GM18517 (cell line): ENCODE data around the gene ALDH3B1.
"Not testable (repeated sequence)": the region's sequence is repeated elsewhere in the genome, so short reads cannot be mapped to it uniquely, and the experiment has no call there.

ENCODE experiments used
- ATAC-seq: cut with Tn5 transposase; IDR thresholded peaks from one replicate; pipeline ENCODE4 v1.9.1; 2021; ENCODE audit warnings: mild to moderate bottlenecking, moderate library complexity; ENCODE audit not compliant: unreplicated experiment

Gene ALDH3B1

GRCh38 chr11:68010090-68011041 is at the start of gene ALDH3B1:
ALDH3B1 (plus strand) TSS chr11:68010327; CDS start chr11:68015298, 4,971 bp downstream.
- ATAC-seq, result no peak

GRCh38 chr11:67963217-67963616 is 46.9 kb upstream of the ALDH3B1 start:
- not testable (repeated sequence) for ATAC-seq

- ATAC-seq, result not testable (repeated sequence)
Measured at GRCh38 chr11:67963879-67964278, 46.2 kb upstream of the ALDH3B1 start.

DNA sequence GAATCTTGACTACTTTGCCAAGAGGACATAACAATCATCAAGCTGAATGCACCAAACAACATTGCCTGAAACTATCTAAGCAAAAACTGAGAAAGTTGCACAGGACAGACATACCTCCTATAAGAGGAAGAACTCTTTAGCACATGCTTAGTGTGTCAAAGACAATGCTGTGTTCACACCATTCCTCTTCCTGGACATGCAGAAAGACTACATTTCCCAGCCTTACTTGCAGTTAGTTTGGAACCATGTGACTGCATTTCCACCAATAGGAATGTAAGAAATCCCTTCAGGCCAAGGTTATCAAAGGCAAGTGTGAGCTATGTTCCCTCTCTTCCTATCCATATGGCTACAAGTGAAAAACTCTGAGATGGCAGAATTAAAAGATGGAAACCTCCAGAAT is 45.4 kb upstream of the ALDH3B1 start:
- not testable (repeated sequence) for ATAC-seq

DNA sequence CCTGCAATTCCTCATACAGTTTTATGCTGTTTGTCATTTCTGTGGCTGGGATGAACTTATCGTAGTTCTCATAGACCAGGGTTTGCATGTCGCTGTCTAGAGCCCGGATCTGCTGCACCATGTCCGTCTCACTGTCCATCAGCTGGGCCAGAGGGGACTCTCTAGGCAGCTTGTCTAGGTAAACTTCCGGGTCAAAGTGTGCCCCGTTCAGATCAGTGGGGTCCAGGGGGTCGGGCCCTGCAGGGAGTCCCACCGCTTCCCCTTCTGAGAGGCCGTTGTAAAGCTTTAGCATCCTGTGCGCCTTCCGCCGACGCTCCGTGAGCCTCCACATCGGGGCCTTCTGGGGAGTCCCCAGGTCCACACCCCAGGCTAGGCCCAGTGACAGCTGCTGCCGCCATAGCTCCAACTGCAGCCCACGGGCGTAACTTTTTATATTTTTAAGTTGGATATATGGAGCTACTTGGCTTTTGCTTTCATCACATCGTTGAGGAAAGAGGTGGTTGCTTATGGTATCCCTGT is 44.2 kb upstream of the ALDH3B1 start:
- not testable (repeated sequence) for ATAC-seq

- ATAC-seq, result not testable (repeated sequence)
Measured at GRCh38 chr11:67974746-67975145, 35.4 kb upstream of the ALDH3B1 start.

- ATAC-seq, result not testable (repeated sequence)
Measured at GRCh38 chr11:67978766-67979418, 31.2 kb upstream of the ALDH3B1 start.

- ATAC-seq, result not testable (repeated sequence)
Measured at GRCh38 chr11:67981226-67981625, 28.9 kb upstream of the ALDH3B1 start.

- ATAC-seq, result not testable (repeated sequence)
Measured at GRCh38 chr11:67982255-67982857, 27.8 kb upstream of the ALDH3B1 start.

DNA sequence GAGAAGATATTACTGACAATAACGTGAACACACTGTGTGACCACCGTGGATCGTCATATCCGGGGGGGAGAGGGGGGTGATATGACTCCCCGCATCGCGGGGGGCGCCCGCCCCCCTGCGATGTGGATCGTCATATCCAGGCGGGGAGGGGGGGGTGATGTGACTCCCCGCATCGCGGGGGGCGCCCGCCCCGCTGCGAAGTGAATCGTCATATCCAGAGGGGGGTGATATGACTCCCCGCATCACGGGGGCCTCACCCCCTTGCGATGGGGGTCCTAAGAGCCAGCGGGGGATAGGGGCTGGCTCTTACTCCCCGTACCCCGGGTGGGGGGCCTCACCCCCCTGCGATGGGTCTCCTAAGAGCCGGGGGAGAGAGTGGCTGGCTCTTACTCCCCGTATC is 26.2 kb upstream of the ALDH3B1 start:
- no peak for ATAC-seq

DNA sequence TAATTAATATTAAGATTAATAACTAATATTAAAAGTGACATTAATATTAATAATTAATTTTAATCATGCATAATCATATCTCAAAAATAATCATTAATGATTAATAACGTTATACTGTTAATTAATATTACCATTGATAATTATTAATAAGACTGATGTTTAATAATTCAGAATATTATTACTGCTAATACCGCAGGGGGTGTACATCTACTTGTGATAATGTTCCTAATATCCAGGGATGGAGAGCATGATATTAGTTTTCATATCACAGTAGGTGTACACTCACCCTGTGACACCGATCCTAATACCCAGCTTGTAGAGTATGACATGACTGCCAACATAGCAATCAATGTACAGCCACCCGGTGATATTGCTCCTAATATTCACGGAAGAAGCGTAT is 24.8 kb upstream of the ALDH3B1 start:
- ATAC-seq, result not testable (repeated sequence)

DNA sequence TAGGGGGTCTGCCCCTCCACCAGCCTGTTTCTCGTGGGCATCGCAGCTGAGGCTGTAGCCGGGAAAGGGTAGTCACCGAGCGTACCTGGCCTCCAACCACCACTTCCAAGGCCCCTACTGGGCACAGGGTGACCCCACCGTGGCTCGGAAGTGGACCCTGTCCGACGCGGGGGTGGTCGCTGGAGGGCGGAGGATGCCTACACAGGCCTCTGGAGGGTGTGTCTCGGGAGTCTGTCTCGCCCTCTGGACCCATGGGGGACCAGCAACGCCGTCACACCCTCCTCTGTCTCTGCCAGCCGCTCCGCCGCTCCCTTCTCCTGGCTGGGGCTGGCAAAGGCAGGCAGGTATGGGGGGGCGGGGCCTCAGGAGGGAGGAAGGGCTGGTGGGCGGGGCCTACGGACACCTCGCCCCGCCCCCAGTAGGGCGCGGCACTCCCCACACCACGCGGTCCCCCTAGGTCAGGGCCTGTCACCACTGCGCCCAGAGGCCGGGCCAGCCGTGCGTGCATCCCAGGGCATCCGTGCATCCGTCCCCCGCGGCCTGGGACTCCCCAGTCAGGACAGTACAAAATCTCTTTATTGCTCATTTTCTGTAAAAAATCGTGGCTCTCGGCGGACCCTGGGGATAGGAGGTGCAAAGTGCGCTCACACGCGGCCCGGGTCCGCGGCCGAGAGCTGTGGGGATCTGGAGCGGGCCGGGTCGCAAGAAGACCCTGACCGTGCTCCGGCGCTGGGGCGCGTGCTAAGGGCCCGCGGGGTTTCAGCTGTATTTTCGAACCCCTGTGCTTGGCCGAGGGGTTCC is 19.4 kb upstream of the ALDH3B1 start:
- ATAC-seq, result not testable (repeated sequence)

DNA sequence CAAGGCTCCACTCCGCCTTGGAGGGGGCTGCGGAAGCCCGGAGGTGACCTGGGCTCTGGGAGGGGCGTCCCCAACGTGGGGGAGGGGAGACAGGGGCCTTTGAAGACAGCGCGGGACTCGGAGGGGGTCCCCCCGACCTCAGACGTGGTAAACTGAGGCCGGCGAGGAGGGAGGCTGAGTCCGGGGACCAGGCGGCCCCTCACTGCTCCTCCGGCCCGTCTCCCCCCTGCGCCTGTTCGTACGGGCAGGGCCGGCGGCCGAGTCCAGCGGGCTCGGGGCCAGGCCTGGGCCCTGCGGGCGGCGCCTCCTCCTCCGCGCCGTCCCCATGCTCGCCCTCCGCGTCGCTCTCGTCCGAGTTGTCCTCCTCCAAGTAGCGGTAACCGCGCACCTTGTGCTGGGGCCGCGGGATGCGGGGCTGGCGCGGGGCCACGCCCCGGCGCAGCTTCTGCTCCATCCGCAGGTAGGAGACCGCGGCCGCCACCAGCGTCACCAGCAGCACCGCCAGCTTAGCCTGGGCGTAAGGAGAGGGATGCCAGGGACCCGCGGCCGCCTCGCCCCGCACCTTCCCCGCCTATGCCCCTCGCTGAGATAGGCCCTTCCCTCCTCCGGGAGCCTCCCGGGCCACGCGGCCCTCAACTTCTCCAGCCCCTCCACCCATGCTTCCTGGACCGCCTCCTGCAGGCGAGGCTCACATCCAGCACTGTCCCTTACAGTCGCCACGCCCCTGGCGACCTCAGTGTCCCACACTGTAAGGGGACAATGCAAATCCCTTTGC is 18.6 kb upstream of the ALDH3B1 start:
- not testable (repeated sequence) for ATAC-seq

DNA sequence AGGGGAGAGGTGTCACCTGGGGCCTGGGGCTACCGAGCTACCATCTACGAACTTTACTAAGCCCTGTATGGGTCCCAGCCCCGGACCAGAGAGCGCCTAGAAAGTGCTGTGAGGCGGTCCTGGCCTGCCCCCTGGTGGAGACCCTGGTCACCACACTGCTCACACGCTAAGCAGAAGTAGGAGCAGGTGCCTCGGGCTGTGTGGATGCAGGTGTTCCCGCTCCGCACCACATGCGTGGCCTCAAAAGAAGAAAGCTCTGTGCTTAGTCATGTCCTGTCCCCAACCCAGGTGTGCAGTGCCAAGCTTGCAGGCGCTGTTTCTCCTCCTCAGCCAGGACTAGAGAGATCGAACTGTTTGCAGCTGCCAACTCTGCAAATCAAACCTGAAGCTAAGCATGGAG is 16.3 kb upstream of the ALDH3B1 start:
- ATAC-seq, result not testable (repeated sequence)

DNA sequence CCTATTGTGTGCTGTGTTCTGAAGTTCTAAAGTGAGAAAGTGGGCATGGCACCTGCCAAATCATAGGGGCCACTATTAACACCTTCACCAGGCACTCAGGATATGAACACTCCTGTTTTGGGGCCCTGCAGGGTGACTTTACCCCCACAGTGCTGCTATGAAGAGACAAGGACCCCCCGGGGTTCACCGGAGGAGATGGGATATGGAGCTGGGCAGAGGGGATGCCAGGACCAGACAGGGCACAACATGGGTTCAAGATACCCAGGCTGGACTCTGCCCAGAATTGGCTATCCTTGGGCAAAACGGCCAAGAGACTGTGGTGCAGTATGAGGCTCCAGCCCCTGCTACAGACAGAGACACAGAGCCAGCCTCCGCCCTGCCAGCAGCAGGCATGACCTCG is 15.7 kb upstream of the ALDH3B1 start:
- ATAC-seq, result not testable (repeated sequence)

DNA sequence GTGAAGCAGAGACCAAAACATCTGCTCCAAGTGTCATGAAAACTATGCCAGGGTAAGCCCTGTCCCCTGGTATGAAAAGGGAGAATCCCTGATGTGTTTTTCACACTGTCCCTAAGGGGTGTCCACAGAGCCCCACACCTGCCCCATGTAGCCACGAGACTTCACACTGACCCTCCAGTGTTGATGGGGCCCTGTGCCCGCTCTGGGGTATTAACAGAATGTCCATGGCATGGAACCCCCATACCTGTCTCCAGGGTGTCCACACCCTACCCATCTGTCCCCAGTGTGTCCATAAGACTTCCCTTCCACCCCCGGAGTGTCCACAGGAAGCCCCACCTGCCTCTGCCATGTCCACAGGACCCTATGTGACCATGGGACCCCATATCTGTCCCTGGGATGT is 15.0 kb upstream of the ALDH3B1 start:
- not testable (repeated sequence) for ATAC-seq

DNA sequence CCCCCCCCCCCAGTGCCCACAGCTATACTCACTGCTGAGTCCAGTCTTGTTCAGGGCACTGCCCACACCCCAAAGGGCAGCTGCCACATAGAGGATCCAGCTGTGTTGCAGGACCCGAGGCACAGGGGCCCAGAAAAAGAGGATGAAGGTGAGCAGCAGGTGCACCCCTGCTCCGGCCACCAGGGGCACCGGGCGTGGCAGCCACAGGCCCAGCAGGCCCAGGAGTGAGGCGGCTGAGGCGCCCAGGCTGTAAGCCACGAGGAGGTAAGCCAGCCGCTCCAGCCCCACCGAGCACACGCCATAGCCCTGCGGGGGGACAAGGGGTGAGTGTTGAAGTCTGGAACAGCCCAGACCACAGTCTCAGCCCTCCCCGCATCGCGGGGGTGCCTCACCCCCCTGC is 14.5 kb upstream of the ALDH3B1 start:
- ATAC-seq, result not testable (repeated sequence)

DNA sequence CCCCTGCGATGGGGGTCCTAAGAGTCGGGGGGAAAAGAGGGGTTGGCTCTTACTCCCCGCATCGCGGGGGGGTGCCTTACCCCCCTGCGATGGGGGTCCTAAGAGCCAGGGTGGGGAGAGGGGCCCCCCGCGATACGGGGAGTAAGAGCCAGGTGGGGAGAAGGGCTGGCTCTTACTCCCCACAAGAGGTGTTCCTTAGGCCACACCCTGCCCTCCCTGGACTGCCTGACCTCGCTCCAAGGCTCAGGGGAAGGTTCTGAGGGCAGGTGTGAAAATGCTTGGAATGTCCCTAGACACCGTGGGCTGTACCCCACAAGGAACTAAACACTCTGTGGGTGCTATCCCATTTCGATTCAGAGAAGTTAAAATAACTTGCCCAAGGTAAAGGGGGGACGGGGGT is 14.1 kb upstream of the ALDH3B1 start:
- no peak for ATAC-seq

DNA sequence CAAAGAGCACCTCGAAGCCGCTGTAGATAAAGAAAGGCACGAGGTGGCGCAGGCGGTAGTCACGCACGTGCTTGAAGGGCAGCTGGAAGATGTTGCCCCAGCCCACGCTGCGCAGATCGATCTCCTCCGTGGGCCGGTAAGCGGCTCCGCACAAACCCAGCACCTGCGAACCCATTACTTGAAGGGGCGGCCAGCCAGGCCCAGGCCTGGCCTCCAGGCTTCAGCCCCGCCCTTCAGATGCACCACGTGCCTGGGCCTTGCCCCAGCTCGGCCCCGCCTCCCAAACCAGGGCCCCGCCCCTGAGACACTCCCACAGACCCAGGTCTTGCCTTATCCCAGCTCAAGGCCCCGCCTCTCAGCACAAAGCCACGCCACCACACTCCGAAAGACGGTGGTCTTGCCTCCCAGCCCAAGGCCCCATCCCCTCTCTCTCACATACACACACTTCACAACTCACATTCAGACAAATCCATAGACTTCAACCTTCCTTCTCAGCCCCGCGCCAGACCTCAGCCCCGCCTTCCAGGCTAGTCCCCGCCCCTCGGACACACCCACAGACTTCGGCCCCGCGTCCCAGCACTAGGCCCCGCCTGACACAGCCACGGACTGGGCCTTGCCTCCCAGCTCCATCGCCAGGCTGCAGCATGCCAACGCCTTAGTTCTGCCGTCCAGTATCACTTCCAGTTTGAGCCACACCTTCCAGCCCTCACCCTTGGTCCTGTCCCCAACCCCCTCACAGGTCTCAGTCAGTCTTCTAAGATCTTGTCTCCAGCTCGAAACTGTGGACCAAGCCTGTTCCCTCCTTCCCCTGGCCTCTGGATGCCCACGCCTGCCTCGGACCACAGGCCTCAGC is 13.3 kb upstream of the ALDH3B1 start:
- ATAC-seq, result no peak
